ENCODE results near the gene HMCN1.

GRCh38 chr1:186066411-186066810, 332.2 kb downstream of the HMCN1 start:
- TF ChIP-seq ZNF274 (IDR thresholded peaks at IDR 0.05; ENCODE audit: low read depth, low read length) (no peak), YY1 (IDR thresholded peaks at IDR 0.05; ENCODE audit: insufficient read depth, insufficient read length) (no peak), SUZ12 (IDR thresholded peaks at IDR 0.05; ENCODE audit: extremely low read depth, insufficient read depth, insufficient read length) (no peak)

Data from NT2/D1 (cell line).